PC-3 (cell line): ENCODE measurements around the gene ZNF436. TPM values are rescaled to one million over a fixed set of nuclear protein-coding genes. Genes with fewer than 3 reads are reported as not detected.

Source experiments
- ATAC-seq: fragments of 200-7000 bp; cut with Tn5 transposase; 2 replicates; pipeline ENCODE4 v1.9.1; 2020; ENCODE audit warnings: mild to moderate bottlenecking, moderate library complexity
- BruUV-seq: library from RNA; stranded (reverse); fragments of 400-500 nt; replicated peaks from 2 replicates; lab custom pipeline; 2021; lab: Mats Ljungman, UMichigan
- CTCF ChIA-PET: fragments of 300-600 bp; sonication (Branson Sonifier 250); formaldehyde crosslinking; loops from one replicate; lab custom pipeline; 2022; ENCODE audit warnings: antibody characterized with exemption; lab: Charles Lee
- POLR2A ChIA-PET: fragments of 300-600 bp; sonication (Branson Sonifier 250); formaldehyde crosslinking; loops from one replicate; lab custom pipeline; 2022; ENCODE audit warnings: antibody characterized with exemption; ENCODE audit not compliant: unreplicated experiment; lab: Charles Lee
- DNase-seq: peaks from one replicate; pipeline ENCODE4 v3.0.0-alpha.2; 2015
- H2AFZ ChIP-seq: fragments of 300-600 bp; sonication (generic); 2 replicates; pipeline ENCODE4 v1.6.0; 2016; ENCODE audit warnings: antibody characterized with exemption, low read length
- H3F3A ChIP-seq: fragments of 300-600 bp; sonication (generic); one replicate; pipeline ENCODE4 v1.6.0; 2017; ENCODE audit warnings: antibody characterized with exemption, low read length, control low read depth, mild to moderate bottlenecking; ENCODE audit not compliant: unreplicated experiment
- H3K27ac ChIP-seq: fragments of 300-600 bp; sonication (generic); 2 replicates; pipeline ENCODE4 v1.5.1; 2016; ENCODE audit warnings: mild to moderate bottlenecking, low read length
- H3K27me3 ChIP-seq: fragments of 300-600 bp; sonication (generic); 2 replicates; pipeline ENCODE4 v1.6.1; 2016; ENCODE audit warnings: low read length, mixed read lengths
- H3K36me3 ChIP-seq: fragments of 300-600 bp; sonication (generic); 2 replicates; pipeline ENCODE4 v1.6.1; 2016; ENCODE audit warnings: low read depth, mixed run types, low read length, mixed read lengths
- H3K4me1 ChIP-seq: fragments of 300-600 bp; sonication (generic); 2 replicates; pipeline ENCODE4 v1.5.1; 2016; ENCODE audit warnings: low read length; ENCODE audit not compliant: insufficient read depth
- H3K4me2 ChIP-seq: fragments of 300-600 bp; sonication (generic); 2 replicates; pipeline ENCODE4 v1.6.0; 2016; ENCODE audit warnings: low read length
- H3K4me3 ChIP-seq: fragments of 300-600 bp; sonication (generic); 2 replicates; pipeline ENCODE4 v1.5.1; 2016; ENCODE audit warnings: mild to moderate bottlenecking, low read length, mixed read lengths
- H3K79me2 ChIP-seq: fragments of 300-600 bp; sonication (generic); 2 replicates; pipeline ENCODE4 v1.6.1; 2017; ENCODE audit warnings: low read length, mixed read lengths
- H3K9ac ChIP-seq: fragments of 300-600 bp; sonication (generic); 2 replicates; pipeline ENCODE4 v1.6.0; 2016; ENCODE audit warnings: mild to moderate bottlenecking, low read length
- H3K9me2 ChIP-seq: fragments of 300-600 bp; sonication (generic); replicated peaks from 2 replicates; pipeline ENCODE4 v1.6.1; 2016; ENCODE audit warnings: mixed run types, low read length, mixed read lengths
- H3K9me3 ChIP-seq: fragments of 300-600 bp; sonication (generic); 2 replicates; pipeline ENCODE4 v1.6.1; 2016; ENCODE audit warnings: low read length, mixed read lengths
- H4K20me1 ChIP-seq: fragments of 300-600 bp; sonication (generic); 2 replicates; pipeline ENCODE4 v1.6.1; 2016; ENCODE audit warnings: low read length, mixed read lengths
- CTCF ChIP-seq: fragments of 300-600 bp; sonication (generic); conservative IDR thresholded peaks from 2 replicates; pipeline ENCODE4 v1.5.1; 2017; ENCODE audit warnings: antibody characterized with exemption, low read depth, mild to moderate bottlenecking, low read length
- EZH2 ChIP-seq: fragments of 300-600 bp; sonication (generic); IDR thresholded peaks from one replicate; pipeline ENCODE4 v1.6.1; 2017; ENCODE audit warnings: antibody characterized with exemption, mild to moderate bottlenecking, low read length; ENCODE audit not compliant: unreplicated experiment
- EZH2phosphoT487 ChIP-seq: fragments of 300-600 bp; sonication (generic); IDR thresholded peaks from 2 replicates; pipeline ENCODE4 v1.6.1; 2018; ENCODE audit warnings: mild to moderate bottlenecking, antibody characterized with exemption, low read length, borderline replicate concordance
- intact Hi-C: fragments of 100-400 bp; cut with micrococcal nuclease; formaldehyde crosslinking; loops from 2 replicates; pipeline ENCODE4 v1.9.0; 2023
- total RNA-seq: library from RNA; depleted of rRNA; stranded (reverse); fragments of >200 nt; gene quantifications from 2 replicates; pipeline ENCODE4 v1.2.3, GENCODE V29; 2014

ZNF436 gene
- total RNA-seq, 1 experiment from 2014 or later = 10.5 TPM

- Histone ChIP-seq H3F3A (no peaks in the 10 kb centered on the region), H3K9ac (no peak overlapping the region), H3K27me3 (no peaks in the 10 kb centered on the region), H4K20me1 (peaks cover 39% of the 10 kb centered on the region), H3K9me2 (no peaks in the 10 kb centered on the region), H3K4me2 (no peak overlapping the region), H3K4me3 (no peak overlapping the region), H3K36me3 (peaks cover 66% of the 10 kb centered on the region), H3K27ac (no peak overlapping the region), H3K9me3 (no peaks in the 10 kb centered on the region), H2AFZ (no peak overlapping the region), H3K4me1 (peaks cover 18% of the 10 kb centered on the region), H3K79me2 (peaks cover 83% of the 10 kb centered on the region)
- DNase-seq (no peak), ATAC-seq (no peak)
- ChIA-PET POLR2A (interaction anchor here (0.6 to 0.7 kb wide), 2 partner anchors 13 to 53 kb away, joined by 9 to 17 read pairs; partner anchors contain the start of gene HNRNPR), CTCF (interaction anchor here (0.7 kb wide), 1 partner anchor 72 kb away, joined by 4 read pairs; no protein-coding TSS in a partner anchor)
- intact Hi-C loops = no loop called here
- BruUV-seq = no TSS peak
- TF ChIP-seq CTCF (no peak), EZH2phosphoT487 (no peak), EZH2 (no peak)
Measured at GRCh38 chr1:23331713-23332112, 37.9 kb downstream of the ZNF436 start.

- no peak overlapping the region for H3K9ac ChIP-seq
- intact Hi-C loops = no loop called here
- H3K9me2 ChIP-seq = no peaks in the 10 kb centered on the region
- no peak overlapping the region for H3K4me3 ChIP-seq
- no peak overlapping the region for H3K27ac ChIP-seq
- H3K79me2 ChIP-seq = peaks cover 89% of the 10 kb centered on the region
- DNase-seq (no peak), ATAC-seq (no peak)
- no TSS peak for BruUV-seq
- H3K4me2 ChIP-seq = no peak overlapping the region
- no peak overlapping the region for H2AFZ ChIP-seq
- TF ChIP-seq EZH2phosphoT487 = no peak
- no peak for TF ChIP-seq EZH2
- TF ChIP-seq CTCF = no peak
- H3F3A ChIP-seq = no peaks in the 10 kb centered on the region
- H3K36me3 ChIP-seq = peaks cover 67% of the 10 kb centered on the region
- CTCF ChIA-PET = interaction anchor here (0.7 kb wide), 1 partner anchor 73 kb away, joined by 4 read pairs; no protein-coding TSS in a partner anchor
- POLR2A ChIA-PET = no interaction called here
- peaks cover 18% of the 10 kb centered on the region for H3K4me1 ChIP-seq
- H3K27me3 ChIP-seq = no peaks in the 10 kb centered on the region
- no peaks in the 10 kb centered on the region for H3K9me3 ChIP-seq
- peaks cover 38% of the 10 kb centered on the region for H4K20me1 ChIP-seq
Measured at GRCh38 chr1:23330846-23331245, 38.8 kb downstream of the ZNF436 start.

GRCh38 chr1:23325393-23325792 lies 44.2 kb downstream of the ZNF436 start:
- Histone ChIP-seq H3K9ac (no peak overlapping the region), H3K4me2 (no peak overlapping the region), H3F3A (no peaks in the 10 kb centered on the region), H3K4me1 (peaks cover 18% of the 10 kb centered on the region), H2AFZ (no peak overlapping the region), H3K4me3 (no peak overlapping the region), H3K27ac (no peak overlapping the region), H3K9me3 (no peaks in the 10 kb centered on the region), H3K36me3 (peaks cover 62% of the 10 kb centered on the region), H4K20me1 (peaks cover 40% of the 10 kb centered on the region), H3K9me2 (no peaks in the 10 kb centered on the region), H3K27me3 (no peaks in the 10 kb centered on the region), H3K79me2 (peaks cover 76% of the 10 kb centered on the region)
- POLR2A ChIA-PET = no interaction called here
- ATAC-seq (no peak), DNase-seq (no peak)
- BruUV-seq = no TSS peak
- no peak for TF ChIP-seq EZH2phosphoT487
- no peak for TF ChIP-seq EZH2
- no peak for TF ChIP-seq CTCF
- intact Hi-C loops = no loop called here
- CTCF ChIA-PET = no interaction called here
